ENCODE data around the gene CDC42EP2.

The CDC42EP2 gene

DNA sequence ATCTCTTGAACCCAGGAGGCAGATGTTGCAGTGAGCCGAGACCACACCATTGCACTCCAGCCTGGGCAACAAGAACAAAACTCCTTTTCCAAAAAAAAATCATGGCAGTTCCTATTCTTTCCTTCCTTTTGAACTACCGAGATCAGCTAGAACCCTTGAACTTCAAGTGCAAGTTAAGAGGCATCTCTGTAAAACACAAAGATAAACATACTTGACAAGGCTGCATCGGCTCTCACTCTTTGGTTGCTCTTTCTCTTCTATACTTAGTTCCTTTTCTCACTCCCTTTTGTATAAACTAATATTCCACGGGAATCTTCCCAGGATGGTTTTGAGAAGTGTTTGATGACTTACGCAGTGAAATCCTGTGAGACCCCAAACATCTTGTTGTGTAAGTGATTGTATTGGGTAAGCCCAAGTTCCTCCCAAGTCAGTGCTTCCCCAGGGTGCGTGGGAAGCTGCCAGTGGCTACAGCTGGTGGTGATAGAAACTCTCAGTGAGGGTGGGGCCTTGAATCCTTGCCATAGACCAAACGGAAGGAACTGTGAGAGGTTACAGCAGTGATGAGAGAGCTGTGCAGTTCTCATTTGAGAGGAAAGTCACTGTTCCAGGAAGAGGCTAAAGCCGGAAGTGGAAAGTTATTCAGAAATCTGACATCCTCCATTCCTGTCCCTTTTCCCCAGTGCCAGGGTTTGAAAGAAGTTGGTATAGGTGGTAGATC lies 24.1 kb upstream of the CDC42EP2 start:
- peak in 1 of 2 experiments; percentile 39 for DNase-seq

DNA sequence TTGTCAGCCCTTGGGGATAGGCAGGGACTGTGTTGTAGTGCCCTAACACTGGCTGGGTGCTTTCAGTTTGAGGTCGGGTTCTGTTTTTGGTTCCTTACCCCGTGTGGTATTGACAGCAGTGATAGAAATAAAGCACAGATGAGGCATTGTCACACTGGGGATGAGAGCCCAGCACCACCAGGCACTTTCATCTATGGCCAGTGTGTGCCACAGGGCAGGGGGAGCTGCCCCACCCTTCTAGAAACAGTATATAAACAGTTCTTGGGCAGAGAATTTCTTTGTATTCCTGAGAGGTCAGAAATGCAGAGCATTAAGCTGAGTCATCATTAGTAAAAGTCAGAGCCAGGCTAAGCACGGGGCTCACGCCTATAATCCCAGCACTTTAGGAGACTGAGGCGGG lies 23.1 kb upstream of the CDC42EP2 start:
- DNase-seq: no peak
- no peak for TF ChIP-seq POLR2A (IDR thresholded peaks at IDR 0.05; ENCODE audit: low read length)
- no peak for TF ChIP-seq GATA1 (IDR thresholded peaks at IDR 0.05; ENCODE audit: low read depth, low read length)

More for the DNA sequence above, 24.1 kb upstream of the CDC42EP2 start:
- TF ChIP-seq POLR2A (IDR thresholded peaks at IDR 0.05; ENCODE audit: low read length) (no peak), GATA1 (IDR thresholded peaks at IDR 0.05; ENCODE audit: low read depth, low read length) (no peak)

- TF ChIP-seq GATA1 (IDR thresholded peaks at IDR 0.05; ENCODE audit: low read depth, low read length) (no peak), POLR2A (IDR thresholded peaks at IDR 0.05; ENCODE audit: low read length) (no peak)
- DNase-seq: no peak
These were observed 21.8 kb upstream of the CDC42EP2 start for GRCh38 chr11:65292890-65293289.

DNA sequence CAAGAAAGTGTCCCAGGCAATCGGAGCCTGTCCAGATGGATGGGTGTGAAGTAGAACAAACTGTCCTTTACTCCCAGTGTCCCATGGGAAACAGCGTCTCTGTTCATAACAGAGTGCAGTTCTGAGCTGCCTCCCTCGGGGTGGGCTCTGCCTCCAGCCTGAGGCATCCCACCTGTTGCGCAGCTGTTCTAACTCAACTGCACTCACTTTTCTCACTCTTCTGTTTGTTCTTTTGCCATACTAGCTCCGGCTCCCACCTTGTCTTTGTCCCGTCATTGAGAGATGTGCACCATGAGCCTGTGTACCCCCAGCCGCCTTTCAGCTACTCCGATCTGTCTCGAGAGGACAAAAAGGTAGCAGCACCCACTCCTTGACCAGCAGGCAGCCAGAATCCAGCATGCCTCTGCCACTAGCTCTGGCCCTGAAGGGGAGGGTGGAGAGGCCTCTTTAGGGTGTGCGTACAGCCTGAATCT lies 20.7 kb upstream of the CDC42EP2 start:
- TF ChIP-seq GATA1 (IDR thresholded peaks at IDR 0.05; ENCODE audit: low read depth, low read length) (no peak), POLR2A (IDR thresholded peaks at IDR 0.05; ENCODE audit: low read length) (no peak)
- DNase-seq: no peak

DNA sequence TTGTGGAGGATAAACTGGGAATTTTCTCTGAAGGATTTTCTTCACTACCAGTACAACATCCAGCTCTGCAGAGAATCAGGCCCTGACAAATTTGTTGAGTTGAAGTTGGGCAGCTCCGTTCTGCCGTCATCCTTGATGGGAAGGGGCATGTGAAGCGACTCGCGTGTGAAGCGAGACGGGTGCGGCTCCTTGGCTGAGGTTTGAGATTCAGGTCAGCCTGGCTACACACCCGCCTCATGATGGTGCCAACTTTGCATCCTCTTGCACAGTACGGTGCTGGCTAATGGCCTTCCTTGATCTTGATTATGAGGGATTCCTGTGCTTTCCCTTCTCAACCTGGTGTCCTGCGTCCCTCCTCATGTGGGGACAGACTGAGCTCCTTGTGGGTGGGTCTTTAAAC lies 19.7 kb upstream of the CDC42EP2 start:
- TF ChIP-seq POLR2A (IDR thresholded peaks at IDR 0.05; ENCODE audit: low read length): no peak
- TF ChIP-seq GATA1 (IDR thresholded peaks at IDR 0.05; ENCODE audit: low read depth, low read length): no peak
- DNase-seq: no peak

DNA sequence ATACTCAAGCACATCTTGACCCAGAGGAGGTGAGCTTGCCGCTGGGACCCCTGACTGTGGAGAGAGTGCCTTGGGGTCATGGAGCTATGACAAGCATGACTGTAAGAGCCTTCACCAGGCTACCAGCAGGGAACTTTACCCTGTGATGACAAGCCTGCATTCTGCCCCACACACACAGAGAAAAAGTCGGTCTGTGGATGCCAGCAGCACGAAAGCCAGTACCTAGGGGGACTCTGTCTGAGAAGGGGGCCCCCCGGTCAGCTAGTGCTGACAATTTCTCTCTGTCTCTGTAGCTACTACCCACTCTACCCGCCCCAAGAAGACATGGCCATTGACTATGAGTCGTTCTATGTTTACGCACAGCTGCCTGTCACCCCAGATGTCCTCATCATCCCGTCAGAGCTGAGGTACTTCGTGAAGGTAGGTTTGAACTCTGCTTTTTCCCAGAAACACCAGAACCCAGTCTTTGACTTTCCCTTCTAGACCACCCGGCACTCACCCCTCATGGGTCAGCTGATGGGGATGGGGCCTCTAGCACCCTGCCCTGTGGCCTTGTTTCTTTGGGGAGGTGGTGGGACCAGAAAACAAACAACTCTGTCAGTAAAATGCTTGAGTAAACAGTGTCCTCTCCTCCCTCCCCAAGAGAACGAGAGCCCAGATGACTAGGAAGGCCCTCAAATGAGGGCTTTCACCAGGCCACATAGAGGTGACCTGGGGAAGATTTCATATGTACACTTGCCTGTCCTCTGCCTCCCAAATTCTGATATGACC lies 18.9 kb upstream of the CDC42EP2 start:
- DNase-seq: no peak
- no peak for TF ChIP-seq GATA1 (IDR thresholded peaks at IDR 0.05; ENCODE audit: low read depth, low read length)

DNA sequence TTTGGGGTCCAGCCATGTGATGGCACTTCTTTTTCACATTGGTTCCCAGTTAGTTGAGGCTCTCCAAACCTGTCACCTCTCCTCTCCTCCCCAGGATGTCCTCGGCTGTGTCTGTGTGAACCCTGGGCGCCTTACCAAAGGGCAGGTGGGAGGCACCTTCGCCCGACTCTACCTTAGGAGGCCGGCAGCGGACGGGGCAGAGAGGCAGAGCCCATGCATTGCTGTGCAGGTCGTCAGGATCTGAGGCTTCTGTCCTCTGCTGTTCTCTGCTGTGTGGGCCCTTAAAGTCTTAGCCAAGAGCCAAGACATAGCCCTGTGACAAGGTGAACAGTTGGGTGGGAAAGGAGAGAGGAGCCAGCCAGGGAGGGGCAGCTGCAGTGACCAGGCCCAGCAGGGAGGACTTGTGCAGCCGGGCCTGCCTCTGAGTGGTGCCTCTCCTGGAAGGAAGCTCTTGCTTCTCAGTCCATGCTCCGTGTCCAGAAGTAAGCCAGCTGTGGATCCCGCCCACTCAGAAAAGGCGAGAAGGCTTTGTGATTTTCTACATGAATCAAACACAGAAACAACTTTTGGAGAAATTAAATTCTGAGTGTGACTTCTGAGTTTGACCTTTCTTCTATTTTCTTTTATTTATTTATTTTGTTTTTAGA lies 17.5 kb upstream of the CDC42EP2 start:
- no peak for TF ChIP-seq GATA1 (IDR thresholded peaks at IDR 0.05; ENCODE audit: low read depth, low read length)
- no peak for TF ChIP-seq POLR2A (IDR thresholded peaks at IDR 0.05; ENCODE audit: low read length)
- DNase-seq: no peak

DNA sequence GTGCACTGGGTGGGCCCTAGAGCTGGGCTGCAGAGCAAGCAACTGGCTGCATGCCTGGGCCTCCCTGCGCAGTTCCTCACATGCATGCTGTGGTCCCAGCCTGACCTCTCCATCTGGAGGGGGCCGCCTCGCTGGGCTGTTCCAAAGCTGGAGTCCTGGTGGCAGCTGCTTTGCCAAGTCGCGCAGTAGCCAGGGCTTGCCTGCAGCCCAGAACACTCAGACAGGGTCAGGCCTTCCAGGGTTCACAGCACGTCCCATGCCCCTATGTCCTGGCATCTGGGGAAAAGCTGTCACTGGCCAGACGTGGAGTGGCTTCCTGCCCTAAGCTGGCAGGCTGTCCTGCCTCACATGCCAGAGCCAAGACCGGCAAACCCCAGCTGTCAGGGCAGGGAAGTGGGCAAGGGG lies 16.5 kb upstream of the CDC42EP2 start:
- DNase-seq: no peak
- no peak for TF ChIP-seq POLR2A (IDR thresholded peaks at IDR 0.05; ENCODE audit: low read length)
- TF ChIP-seq GATA1 (IDR thresholded peaks at IDR 0.05; ENCODE audit: low read depth, low read length): no peak

DNA sequence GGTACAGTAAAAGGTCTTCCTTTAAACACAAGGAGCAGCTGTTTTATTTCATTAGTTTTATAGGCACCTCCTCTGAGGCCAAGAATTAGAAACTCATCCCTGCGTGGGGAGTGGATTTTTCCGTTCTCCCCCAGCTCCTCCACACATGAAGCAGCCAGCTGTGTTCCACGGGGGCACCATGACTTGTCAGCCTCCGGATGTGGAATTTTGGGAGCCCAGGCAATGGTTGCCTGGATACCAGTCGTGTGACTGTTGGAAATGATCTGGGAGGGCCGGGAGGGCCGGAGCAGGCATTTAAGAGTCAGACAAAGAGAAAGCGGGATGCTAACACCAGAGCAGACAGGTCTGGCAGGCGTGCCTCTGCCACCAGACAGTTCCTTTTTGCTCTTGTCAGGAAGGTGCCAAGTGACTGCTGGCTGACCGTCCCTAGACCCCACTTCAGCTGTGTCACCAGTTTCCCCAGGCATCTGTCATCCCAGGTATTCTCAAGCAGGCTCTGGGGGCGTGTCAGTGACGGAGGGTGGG lies 15.9 kb upstream of the CDC42EP2 start:
- no peak for DNase-seq
- TF ChIP-seq GATA1 (IDR thresholded peaks at IDR 0.05; ENCODE audit: low read depth, low read length) (no peak), POLR2A (IDR thresholded peaks at IDR 0.05; ENCODE audit: low read length) (no peak)

DNA sequence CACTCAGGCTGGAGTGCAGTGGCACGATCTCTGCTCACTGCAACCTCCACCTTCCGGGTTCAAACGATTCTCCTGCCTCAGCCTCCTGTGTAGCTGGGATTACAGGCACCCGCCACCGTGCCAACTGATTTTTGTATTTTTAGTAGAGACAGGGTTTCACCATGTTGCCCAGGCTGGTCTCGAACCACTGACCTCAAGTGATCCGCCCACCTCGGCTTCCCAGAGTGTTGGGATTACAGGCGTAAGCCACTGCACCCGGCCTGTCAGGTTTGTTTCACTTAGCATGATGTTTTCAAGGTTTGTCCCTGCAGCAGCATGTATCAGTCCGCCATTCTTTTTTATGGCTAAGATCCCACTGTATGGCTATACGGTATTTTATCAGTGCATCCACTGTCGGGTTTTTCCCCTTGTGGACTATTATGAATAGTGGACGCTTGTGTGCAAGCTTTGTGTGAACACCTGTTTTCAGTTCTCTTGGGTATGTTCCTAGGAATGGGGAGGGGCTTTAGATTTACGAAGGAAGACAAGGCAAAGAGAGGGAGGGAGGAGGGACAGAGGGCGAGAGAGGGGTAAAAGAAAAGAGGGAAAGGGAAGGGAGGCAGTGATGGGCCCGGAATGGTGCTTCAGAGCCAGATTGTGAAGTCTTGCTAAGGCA lies 13.9 kb upstream of the CDC42EP2 start:
- DNase-seq: no peak
- TF ChIP-seq GATA1 (IDR thresholded peaks at IDR 0.05; ENCODE audit: low read depth, low read length) (no peak), POLR2A (IDR thresholded peaks at IDR 0.05; ENCODE audit: low read length) (no peak)

GRCh38 chr11:65301491-65302329 lies 13.0 kb upstream of the CDC42EP2 start:
- TF ChIP-seq GATA1 (IDR thresholded peaks at IDR 0.05; ENCODE audit: low read depth, low read length): no peak
- no peak for TF ChIP-seq POLR2A (IDR thresholded peaks at IDR 0.05; ENCODE audit: low read length)
- DNase-seq: peak; percentile 49 to 54

GRCh38 chr11:65303555-65303954 lies 11.1 kb upstream of the CDC42EP2 start:
- no peak for DNase-seq
- TF ChIP-seq POLR2A (IDR thresholded peaks at IDR 0.05; ENCODE audit: low read length) (no peak), GATA1 (IDR thresholded peaks at IDR 0.05; ENCODE audit: low read depth, low read length) (no peak)

GRCh38 chr11:65304110-65304509 lies 10.6 kb upstream of the CDC42EP2 start:
- DNase-seq: no peak
- no peak for TF ChIP-seq GATA1 (IDR thresholded peaks at IDR 0.05; ENCODE audit: low read depth, low read length)
- no peak for TF ChIP-seq POLR2A (IDR thresholded peaks at IDR 0.05; ENCODE audit: low read length)
